Large intestine (tissue), 3 donors: Measurements from ENCODE around the gene ACOT13. TPM values are rescaled to one million over a fixed set of nuclear protein-coding genes. Genes with fewer than 3 reads are reported as not detected.
A peak's percentile ranks its signal among the peaks of the same experiment; 100 is the strongest.
"Not testable (repeated sequence)": the region's sequence is repeated elsewhere in the genome, so short reads cannot be mapped to it uniquely, and the experiment has no call there.

Source experiments
- DNase-seq, 2 donors: peaks; one replicate each; pipeline versions ENCODE4 v3.0.0 to v3.0.0-alpha.2; 2013
- H3K27ac ChIP-seq: one replicate; pipeline ENCODE4 v1.5.1; 2013; ENCODE audit warnings: low read length
- H3K27me3 ChIP-seq: 2 replicates; pipeline ENCODE4 v1.6.1; 2013; ENCODE audit warnings: low read length; ENCODE audit not compliant: control insufficient read depth, insufficient read depth
- H3K36me3 ChIP-seq: 2 replicates; pipeline ENCODE4 v1.6.1; 2013; ENCODE audit warnings: low read length; ENCODE audit not compliant: control insufficient read depth, insufficient read depth
- H3K4me1 ChIP-seq: one replicate; pipeline ENCODE4 v1.6.1; 2013; ENCODE audit warnings: low read length; ENCODE audit not compliant: control insufficient read depth, insufficient read depth
- H3K4me3 ChIP-seq: one replicate; pipeline ENCODE4 v1.5.1; 2013; ENCODE audit warnings: low read length
- H3K9me3 ChIP-seq: one replicate; pipeline ENCODE4 v1.6.1; 2013; ENCODE audit warnings: mild to moderate bottlenecking, low read depth, low read length, moderate library complexity; ENCODE audit not compliant: control insufficient read depth
- WGBS: methylation state at CpG from one replicate; pipeline ENCODE4 v1.1.5; 2013; ENCODE audit warnings: low lambda C conversion rate; ENCODE audit not compliant: insufficient coverage; 5-methylcytosine and 5-hydroxymethylcytosine counted together
- polyA plus RNA-seq: library from polyadenylated mRNA; unstranded; fragments of 120-200 nt; gene quantifications from one replicate; pipeline ENCODE4 v1.2.1, GENCODE V29; 2013

Gene ACOT13
- polyA plus RNA-seq, 1 donor: 17.6 TPM

DNA sequence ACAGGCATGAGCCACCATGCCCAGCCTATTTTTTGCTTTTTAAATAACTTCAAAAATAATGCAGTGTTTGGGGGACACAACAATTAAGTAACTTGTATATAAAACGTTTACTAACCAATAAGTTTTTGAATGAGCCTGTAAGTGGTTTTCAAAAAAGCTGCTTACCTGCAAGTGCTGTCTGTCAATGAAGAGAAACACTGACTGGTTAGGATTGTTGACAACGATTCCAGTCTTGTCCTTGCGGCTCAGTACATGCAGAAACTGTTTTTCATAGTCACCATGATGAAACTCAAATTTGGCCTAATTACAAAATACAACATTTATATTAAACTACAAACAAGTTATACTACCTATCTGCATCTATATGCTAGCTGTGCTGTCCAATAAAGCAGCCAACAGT, 41.7 kb downstream of the ACOT13 start:
- Histone ChIP-seq H3K27ac (no peak overlapping the region), H3K4me3 (no peak overlapping the region), H3K27me3 (no peaks in the 10 kb centered on the region), H3K9me3 (no peaks in the 10 kb centered on the region), H3K4me1 (no peaks in the 10 kb centered on the region), H3K36me3 (peaks cover 83% of the 10 kb centered on the region)
- 100% methylated on average over 1 of the region's 3 CpGs for WGBS
- DNase-seq: no peak

GRCh38 chr6:24709014-24709711, 42.3 kb downstream of the ACOT13 start:
- Histone ChIP-seq H3K9me3 (no peaks in the 10 kb centered on the region), H3K27ac (no peak overlapping the region), H3K4me3 (no peak overlapping the region), H3K36me3 (peaks cover 87% of the 10 kb centered on the region), H3K27me3 (no peaks in the 10 kb centered on the region), H3K4me1 (no peaks in the 10 kb centered on the region)
- WGBS: 83% methylated on average over 2 of the region's 4 CpGs
- DNase-seq: no peak

- peaks cover 5% of the 10 kb centered on the region for H3K4me1 ChIP-seq
- peaks cover 91% of the 10 kb centered on the region for H3K36me3 ChIP-seq
- H3K4me3 ChIP-seq: no peak overlapping the region
- no peak for DNase-seq
- WGBS: 67% methylated on average over 1 of the region's 10 CpGs
- H3K27me3 ChIP-seq: no peaks in the 10 kb centered on the region
- H3K27ac ChIP-seq: no peak overlapping the region
- H3K9me3 ChIP-seq: no peaks in the 10 kb centered on the region
These were observed 43.8 kb downstream of the ACOT13 start for GRCh38 chr6:24710519-24711303.

GRCh38 chr6:24716602-24717148, 49.8 kb downstream of the ACOT13 start:
- not testable (repeated sequence) for H3K9me3 ChIP-seq, H3K4me1 ChIP-seq, H3K27ac ChIP-seq, DNase-seq, H3K27me3 ChIP-seq
- 90% methylated on average over 1 of the region's 7 CpGs for WGBS
- H3K4me3 ChIP-seq: peak overlapping the region; percentile 88
- peaks cover 44% of the 10 kb centered on the region for H3K36me3 ChIP-seq

- no peaks in the 10 kb centered on the region for H3K27me3 ChIP-seq
- peak overlapping the region; percentile 98 for H3K27ac ChIP-seq
- 14% methylated on average over 6 of the region's 8 CpGs for WGBS
- DNase-seq: peak in 1 of 2 donors; percentile 23
- H3K4me3 ChIP-seq: peak overlapping the region; percentile 88
- H3K4me1 ChIP-seq: peaks cover 9% of the 10 kb centered on the region
- H3K9me3 ChIP-seq: no peaks in the 10 kb centered on the region
- peaks cover 29% of the 10 kb centered on the region for H3K36me3 ChIP-seq
These were observed 51.7 kb downstream of the ACOT13 start for GRCh38 chr6:24718449-24719124.

GRCh38 chr6:24719125-24719971, 52.5 kb downstream of the ACOT13 start, which contains the start of gene C6orf62:
Gene C6orf62 (minus strand): TSS chr6:24719154. CDS start chr6:24718668, 486 bp downstream.
- no CpG with 5 or more reads among the region's 25 CpGs for WGBS
- peak within 1 kb of the TSS; percentile 88 for H3K4me3 ChIP-seq
- peaks cover 22% of the 10 kb centered on the region for H3K36me3 ChIP-seq
- DNase-seq: peak; percentile 12 to 57
- H3K27me3 ChIP-seq: no peaks in the 10 kb centered on the region
- no peaks in the 10 kb centered on the region for H3K9me3 ChIP-seq
- peaks cover 9% of the 10 kb centered on the region for H3K4me1 ChIP-seq
- peak within 1 kb of the TSS; percentile 98 for H3K27ac ChIP-seq

GRCh38 chr6:24720131-24720603, 53.3 kb downstream of the ACOT13 start:
- peak; percentile 21 to 64 for DNase-seq
- H3K27ac ChIP-seq: peak overlapping the region; percentile 98
- H3K27me3 ChIP-seq: no peaks in the 10 kb centered on the region
- peak overlapping the region; percentile 88 for H3K4me3 ChIP-seq
- H3K36me3 ChIP-seq: peaks cover 14% of the 10 kb centered on the region
- no CpG with 5 or more reads among the region's 39 CpGs for WGBS
- H3K9me3 ChIP-seq: no peaks in the 10 kb centered on the region
- H3K4me1 ChIP-seq: peaks cover 4% of the 10 kb centered on the region

- peak overlapping the region; percentile 88 for H3K4me3 ChIP-seq
- H3K4me1 ChIP-seq: peaks cover 4% of the 10 kb centered on the region
- no CpG with 5 or more reads among the region's 60 CpGs for WGBS
- peaks cover 8% of the 10 kb centered on the region for H3K36me3 ChIP-seq
- H3K9me3 ChIP-seq: no peaks in the 10 kb centered on the region
- DNase-seq: peak; percentile 100
- H3K27me3 ChIP-seq: no peaks in the 10 kb centered on the region
- H3K27ac ChIP-seq: peak overlapping the region; percentile 98
These were observed 54.0 kb downstream of the ACOT13 start for GRCh38 chr6:24720604-24721460.
